KMS-11 (cell line): ENCODE data around the gene GRIK3.

Source experiments
- H2AFZ ChIP-seq: fragments of 200-600 bp; sonication (generic); 2 replicates; pipeline ENCODE4 v1.6.1; 2016; ENCODE audit warnings: antibody characterized with exemption, mixed run types, low read depth
- H3K27ac ChIP-seq: fragments of 200-600 bp; sonication (generic); 2 replicates; pipeline ENCODE4 v1.6.1; 2016; ENCODE audit warnings: mild to moderate bottlenecking, mixed run types
- H3K27me3 ChIP-seq: fragments of 200-600 bp; sonication (generic); 2 replicates; pipeline ENCODE4 v1.6.1; 2017; ENCODE audit warnings: mild to moderate bottlenecking, low read depth, mixed run types, moderate library complexity; ENCODE audit not compliant: insufficient read depth
- H3K36me3 ChIP-seq: fragments of 200-600 bp; sonication (generic); 2 replicates; pipeline ENCODE4 v1.6.1; 2017; ENCODE audit warnings: mild to moderate bottlenecking, mixed run types; ENCODE audit not compliant: insufficient read depth
- H3K4me1 ChIP-seq: fragments of 200-600 bp; sonication (generic); 2 replicates; pipeline ENCODE4 v1.6.1; 2016; ENCODE audit warnings: mild to moderate bottlenecking, low read depth, mixed run types; ENCODE audit not compliant: poor library complexity, severe bottlenecking
- H3K4me2 ChIP-seq: fragments of 200-600 bp; sonication (generic); 2 replicates; pipeline ENCODE4 v1.7.0; 2016; ENCODE audit warnings: mild to moderate bottlenecking, mixed run types
- H3K4me3 ChIP-seq: fragments of 200-600 bp; sonication (generic); IDR thresholded peaks from 2 replicates; pipeline ENCODE4 v1.6.1; 2017; ENCODE audit warnings: low read depth, low read length, mixed read lengths; ENCODE audit not compliant: insufficient read depth
- H3K79me2 ChIP-seq: fragments of 200-600 bp; sonication (generic); 2 replicates; pipeline ENCODE4 v1.6.1; 2016; ENCODE audit warnings: low read depth, mixed run types; ENCODE audit not compliant: insufficient read depth
- H3K9ac ChIP-seq: fragments of 200-600 bp; sonication (generic); 2 replicates; pipeline ENCODE4 v1.6.1; 2016; ENCODE audit warnings: mild to moderate bottlenecking, mixed run types
- H4K20me1 ChIP-seq: fragments of 200-600 bp; sonication (generic); 2 replicates; pipeline ENCODE4 v1.6.1; 2016; ENCODE audit warnings: mild to moderate bottlenecking, mixed run types; ENCODE audit not compliant: insufficient read depth
- TF ChIP-seq, protein P1 (sequence below): fragments of 200-600 bp; sonication (generic); conservative IDR thresholded peaks from 2 replicates; pipeline ENCODE4 v1.6.1; 2017; ENCODE audit warnings: low read depth, mild to moderate bottlenecking, antibody characterized with exemption, low read length, moderate library complexity, mixed read lengths

Gene GRIK3

DNA sequence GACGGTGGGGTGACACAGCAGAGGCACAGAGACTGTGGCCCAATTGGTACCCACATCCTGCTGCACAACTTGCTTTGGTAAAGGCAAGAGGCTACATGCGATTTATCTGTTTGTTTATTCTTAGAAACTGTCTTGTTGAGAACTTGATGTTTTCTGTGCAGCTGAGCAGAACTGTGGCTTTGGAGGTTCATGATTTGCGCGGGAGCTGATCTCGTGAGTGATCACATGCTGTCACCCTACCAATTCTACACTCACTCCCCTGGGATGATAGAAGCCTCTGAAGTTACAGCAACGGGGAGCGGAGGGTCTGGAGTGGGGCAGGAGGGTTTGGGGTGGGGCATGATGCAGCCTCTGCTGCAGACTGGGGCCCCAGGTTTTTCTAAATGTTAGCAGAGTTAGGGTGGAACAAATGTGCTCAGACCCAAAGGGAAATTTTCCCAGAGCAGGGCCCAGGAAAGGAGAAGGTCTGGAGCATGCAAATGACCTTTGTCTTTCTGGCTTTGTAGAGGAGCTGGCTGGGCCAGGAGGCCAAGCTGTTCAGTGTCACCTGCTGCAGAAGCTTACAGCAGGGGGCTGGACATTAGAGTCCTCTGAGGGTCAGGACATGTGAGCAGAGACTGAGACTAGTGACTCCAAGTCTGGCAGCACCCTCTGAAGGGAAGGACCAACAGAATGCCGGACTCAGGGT lies 83.6 kb downstream of the GRIK3 start:
- TF ChIP-seq, protein P1, sequence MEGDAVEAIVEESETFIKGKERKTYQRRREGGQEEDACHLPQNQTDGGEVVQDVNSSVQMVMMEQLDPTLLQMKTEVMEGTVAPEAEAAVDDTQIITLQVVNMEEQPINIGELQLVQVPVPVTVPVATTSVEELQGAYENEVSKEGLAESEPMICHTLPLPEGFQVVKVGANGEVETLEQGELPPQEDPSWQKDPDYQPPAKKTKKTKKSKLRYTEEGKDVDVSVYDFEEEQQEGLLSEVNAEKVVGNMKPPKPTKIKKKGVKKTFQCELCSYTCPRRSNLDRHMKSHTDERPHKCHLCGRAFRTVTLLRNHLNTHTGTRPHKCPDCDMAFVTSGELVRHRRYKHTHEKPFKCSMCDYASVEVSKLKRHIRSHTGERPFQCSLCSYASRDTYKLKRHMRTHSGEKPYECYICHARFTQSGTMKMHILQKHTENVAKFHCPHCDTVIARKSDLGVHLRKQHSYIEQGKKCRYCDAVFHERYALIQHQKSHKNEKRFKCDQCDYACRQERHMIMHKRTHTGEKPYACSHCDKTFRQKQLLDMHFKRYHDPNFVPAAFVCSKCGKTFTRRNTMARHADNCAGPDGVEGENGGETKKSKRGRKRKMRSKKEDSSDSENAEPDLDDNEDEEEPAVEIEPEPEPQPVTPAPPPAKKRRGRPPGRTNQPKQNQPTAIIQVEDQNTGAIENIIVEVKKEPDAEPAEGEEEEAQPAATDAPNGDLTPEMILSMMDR: no peak
- Histone ChIP-seq H3K79me2 (no peaks in the 10 kb centered on the region), H4K20me1 (no peaks in the 10 kb centered on the region), H3K4me1 (no peaks in the 10 kb centered on the region), H3K27ac (no peak overlapping the region), H3K36me3 (no peaks in the 10 kb centered on the region), H3K27me3 (no peaks in the 10 kb centered on the region), H3K4me3 (no peak overlapping the region), H2AFZ (no peak overlapping the region), H3K4me2 (no peak overlapping the region), H3K9ac (no peak overlapping the region)

DNA sequence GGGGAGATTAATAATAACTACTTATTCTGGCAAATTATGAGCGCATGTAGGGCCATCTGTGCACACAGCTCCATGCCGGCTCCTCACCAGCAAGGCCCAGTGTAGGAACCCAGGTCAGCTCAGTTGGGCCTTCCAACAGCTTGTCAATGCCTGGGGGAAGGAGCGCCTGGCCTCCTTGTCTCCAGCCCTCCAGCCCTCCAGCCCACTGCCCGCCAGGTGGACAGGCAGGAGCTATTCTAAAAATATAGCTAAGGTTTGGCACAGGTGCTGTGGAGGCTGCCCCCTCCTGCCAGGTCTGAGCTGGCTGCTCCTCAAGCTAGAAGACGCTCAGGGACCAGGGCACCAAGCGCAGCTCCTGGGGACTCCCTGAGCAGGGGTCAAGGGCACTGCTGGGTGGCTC lies 85.7 kb downstream of the GRIK3 start:
- Histone ChIP-seq H3K4me2 (no peak overlapping the region), H3K4me1 (no peaks in the 10 kb centered on the region), H3K9ac (no peak overlapping the region), H4K20me1 (no peaks in the 10 kb centered on the region), H2AFZ (no peak overlapping the region), H3K27me3 (no peaks in the 10 kb centered on the region; the same call in 1 of the 2 replicates), H3K36me3 (no peaks in the 10 kb centered on the region), H3K79me2 (no peaks in the 10 kb centered on the region), H3K4me3 (no peak overlapping the region), H3K27ac (no peak overlapping the region)
- TF ChIP-seq, protein P1: no peak

DNA sequence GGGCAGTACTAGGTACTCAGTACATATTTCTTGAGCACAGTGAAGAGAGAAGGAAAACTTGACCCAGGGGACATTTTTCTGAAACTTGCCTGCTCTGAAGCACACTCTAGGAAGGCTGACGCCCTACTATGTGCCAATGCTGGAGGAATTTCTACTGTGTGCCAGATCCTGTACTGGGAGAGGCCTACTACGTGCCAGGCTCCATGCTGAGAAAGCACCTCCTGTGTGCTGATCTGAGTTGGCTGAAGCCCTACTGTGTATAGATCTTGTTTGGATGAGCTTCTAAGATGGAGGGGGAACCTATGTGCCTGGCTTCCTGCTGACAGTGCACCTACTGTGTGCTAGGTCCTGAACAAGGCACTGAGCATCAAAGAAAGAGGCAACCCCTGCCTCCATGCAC lies 86.2 kb downstream of the GRIK3 start:
- Histone ChIP-seq H3K36me3 (no peaks in the 10 kb centered on the region), H2AFZ (no peak overlapping the region), H3K4me2 (no peak overlapping the region), H4K20me1 (no peaks in the 10 kb centered on the region), H3K9ac (no peak overlapping the region), H3K4me3 (no peak overlapping the region), H3K79me2 (no peaks in the 10 kb centered on the region), H3K27ac (no peak overlapping the region), H3K27me3 (no peaks in the 10 kb centered on the region; the same call in 1 of the 2 replicates), H3K4me1 (no peaks in the 10 kb centered on the region)
- TF ChIP-seq, protein P1: no peak

DNA sequence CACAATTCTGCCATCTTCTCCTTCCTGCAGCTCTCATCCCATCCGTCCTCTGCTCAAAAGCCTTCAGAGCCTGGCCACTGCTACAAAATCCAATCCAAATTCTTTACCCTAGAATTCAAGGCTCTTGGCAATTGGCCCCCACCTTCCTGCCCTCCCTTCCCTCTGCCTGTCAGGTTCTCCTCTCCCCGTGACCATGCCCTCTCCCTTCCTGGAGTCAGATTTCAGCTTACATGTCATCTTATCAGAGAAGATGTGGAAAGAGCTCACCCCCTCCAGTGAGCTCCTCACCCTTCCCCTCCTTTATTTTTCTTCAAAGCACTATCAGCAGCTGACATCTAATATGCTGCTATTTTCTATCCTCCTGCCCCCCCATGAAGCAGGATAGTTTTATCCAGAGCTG lies 86.9 kb downstream of the GRIK3 start:
- H3K36me3 ChIP-seq: no peaks in the 10 kb centered on the region
- H2AFZ ChIP-seq: no peak overlapping the region
- no peaks in the 10 kb centered on the region for H4K20me1 ChIP-seq
- H3K27me3 ChIP-seq: no peaks in the 10 kb centered on the region; the same call in 1 of the 2 replicates
- H3K4me1 ChIP-seq: no peaks in the 10 kb centered on the region
- H3K27ac ChIP-seq: no peak overlapping the region
- TF ChIP-seq, protein P1: no peak
- H3K4me2 ChIP-seq: no peak overlapping the region
- H3K79me2 ChIP-seq: no peaks in the 10 kb centered on the region
- no peak overlapping the region for H3K4me3 ChIP-seq
- H3K9ac ChIP-seq: no peak overlapping the region
